ENCODE results near the gene PHACTR4. TPM values are rescaled to one million over a fixed set of nuclear protein-coding genes. Genes with fewer than 3 reads are reported as not detected.
A peak's percentile ranks its signal among the peaks of the same experiment; 100 is the strongest.

PHACTR4 gene
- total and polyA plus RNA-seq, 9 of the 15 experiments (the other 6 are each of a cell fraction or from before 2014, with no cell fraction given): 6.4 to 43.6 (median 14.2) TPM

DNA sequence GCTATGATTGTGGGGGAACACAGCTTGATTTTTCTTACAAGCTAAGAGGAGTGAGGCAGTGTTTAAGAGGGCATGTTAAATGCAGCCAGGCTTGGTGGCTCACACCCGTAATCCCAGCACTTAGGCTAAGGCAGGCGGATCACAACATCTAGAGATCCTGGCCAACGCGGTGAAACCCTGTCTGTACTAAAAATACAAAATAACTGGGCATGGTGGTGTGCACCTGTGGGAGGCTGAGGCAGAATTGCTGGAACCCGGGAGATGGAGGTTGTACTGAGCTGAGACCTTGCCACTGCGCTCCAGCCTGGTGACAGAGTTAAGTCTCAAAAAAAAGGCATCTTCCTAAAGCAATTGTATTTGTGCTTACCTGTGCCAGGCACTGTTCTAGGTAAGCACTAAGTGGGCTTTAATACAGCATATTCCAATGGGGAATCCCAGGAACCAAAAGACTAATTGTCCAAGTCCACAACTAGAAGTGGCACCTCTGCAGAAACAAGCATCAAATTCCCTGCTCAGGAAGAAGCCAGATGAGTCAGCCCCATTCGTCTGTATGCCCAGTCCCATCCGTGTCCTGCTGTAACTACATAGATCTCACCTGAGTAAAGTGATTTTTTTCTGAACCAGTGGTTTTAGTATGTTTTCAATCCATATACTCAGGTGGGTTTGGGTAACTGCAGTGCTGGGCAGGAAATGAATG is 140.9 kb downstream of the PHACTR4 start (continued):
- TF ChIP-seq TFE3 (CRISPR knock-in tag; IDR thresholded peaks at IDR 0.05) (no peak; the same call in 1 of the 2 replicates), ZNF175 (CRISPR knock-in tag; IDR thresholded peaks at IDR 0.05; ENCODE audit: low read depth) (no peak), TCF3 (CRISPR knock-in tag; IDR thresholded peaks at IDR 0.05) (peak; percentile 8; the same call in 1 of the 2 replicates), FIP1L1 (IDR thresholded peaks at IDR 0.05; ENCODE audit: low read depth, low read length, poor library complexity, severe bottlenecking) (peak; percentile 88), TRIM24 (IDR thresholded peaks at IDR 0.05) (peak; percentile 28 to 40; a peak in 2 of 4 replicates), RHOXF2B (CRISPR knock-in tag; conservative IDR thresholded peaks at IDR 0.05) (peak; percentile 87), RCOR1 (IDR thresholded peaks at IDR 0.05; ENCODE audit: borderline replicate concordance in 1 of 2, low read depth in 2 of 2, low read length in 2 of 2) (peak in 1 of 2 experiments; percentile 75; a peak in 1 of 4 replicates), THRB (CRISPR knock-in tag; conservative IDR thresholded peaks at IDR 0.05) (peak; percentile 82), POLR2H (tag; IDR thresholded peaks at IDR 0.05; ENCODE audit: low read depth) (peak; percentile 73; the same call in 1 of the 2 replicates), NFXL1 (CRISPR knock-in tag; IDR thresholded peaks at IDR 0.05) (peak; percentile 93), CHCHD3 (CRISPR knock-in tag; IDR thresholded peaks at IDR 0.05) (peak; percentile 91), SRF (CRISPR knock-in tag; IDR thresholded peaks at IDR 0.05) (peak in 1 of 2 experiments; percentile 77; a peak in 1 of 4 replicates), CAMTA2 (CRISPR knock-in tag; conservative IDR thresholded peaks at IDR 0.05) (peak; percentile 94), ZNF217 (CRISPR knock-in tag; IDR thresholded peaks at IDR 0.05) (no peak), MXI1 (IDR thresholded peaks at IDR 0.05; ENCODE audit: low read depth, low read length) (peak; percentile 19; the same call in 1 of the 2 replicates), MED1 (CRISPR knock-in tag; IDR thresholded peaks at IDR 0.05; ENCODE audit: borderline replicate concordance) (no peak), SP1 (CRISPR knock-in tag; IDR thresholded peaks at IDR 0.05) (peak; percentile 40; the same call in 1 of the 2 replicates), ZNF830 (CRISPR knock-in tag; IDR thresholded peaks at IDR 0.05) (peak; percentile 95; the same call in 1 of the 2 replicates), CTCF (IDR thresholded peaks at IDR 0.05 in 2 of 3, conservative IDR thresholded peaks at IDR 0.05 in 1 of 3; ENCODE audit: insufficient read depth in 2 of 3, low read depth in 1 of 3, low read length in 3 of 3) (no peak)
- TF ChIP-seq, protein P1, sequence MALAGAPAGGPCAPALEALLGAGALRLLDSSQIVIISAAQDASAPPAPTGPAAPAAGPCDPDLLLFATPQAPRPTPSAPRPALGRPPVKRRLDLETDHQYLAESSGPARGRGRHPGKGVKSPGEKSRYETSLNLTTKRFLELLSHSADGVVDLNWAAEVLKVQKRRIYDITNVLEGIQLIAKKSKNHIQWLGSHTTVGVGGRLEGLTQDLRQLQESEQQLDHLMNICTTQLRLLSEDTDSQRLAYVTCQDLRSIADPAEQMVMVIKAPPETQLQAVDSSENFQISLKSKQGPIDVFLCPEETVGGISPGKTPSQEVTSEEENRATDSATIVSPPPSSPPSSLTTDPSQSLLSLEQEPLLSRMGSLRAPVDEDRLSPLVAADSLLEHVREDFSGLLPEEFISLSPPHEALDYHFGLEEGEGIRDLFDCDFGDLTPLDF (CRISPR knock-in tag; IDR thresholded peaks at IDR 0.05): peak; percentile 59; the same call in 1 of the 2 replicates
- TF ChIP-seq, protein P2, sequence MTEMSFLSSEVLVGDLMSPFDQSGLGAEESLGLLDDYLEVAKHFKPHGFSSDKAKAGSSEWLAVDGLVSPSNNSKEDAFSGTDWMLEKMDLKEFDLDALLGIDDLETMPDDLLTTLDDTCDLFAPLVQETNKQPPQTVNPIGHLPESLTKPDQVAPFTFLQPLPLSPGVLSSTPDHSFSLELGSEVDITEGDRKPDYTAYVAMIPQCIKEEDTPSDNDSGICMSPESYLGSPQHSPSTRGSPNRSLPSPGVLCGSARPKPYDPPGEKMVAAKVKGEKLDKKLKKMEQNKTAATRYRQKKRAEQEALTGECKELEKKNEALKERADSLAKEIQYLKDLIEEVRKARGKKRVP (CRISPR knock-in tag; IDR thresholded peaks at IDR 0.05): peak; percentile 76

All from K562 (cell line).